ENCODE results near the gene TLE3.
"Not testable (repeated sequence)": the region's sequence is repeated elsewhere in the genome, so short reads cannot be mapped to it uniquely, and the experiment has no call there.

Gene TLE3

DNA sequence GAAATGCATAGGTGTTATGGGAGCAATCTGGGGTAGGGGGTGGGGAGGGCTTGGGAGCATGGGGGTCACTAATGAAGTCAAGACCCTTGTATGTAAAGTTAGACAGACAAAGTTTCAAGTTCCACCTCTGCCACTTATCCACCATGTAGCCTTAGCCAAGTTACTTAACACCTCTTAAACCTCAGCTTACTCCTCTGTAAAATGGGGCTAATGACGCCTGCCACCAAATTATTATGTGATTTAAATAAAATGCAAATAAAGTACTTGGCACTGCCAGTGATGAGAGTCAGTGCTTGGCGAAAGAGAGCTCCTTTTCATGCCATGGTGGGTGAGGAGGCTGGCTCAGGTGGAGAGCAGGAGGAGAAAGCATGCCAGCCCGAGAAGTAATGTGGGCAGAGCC lies 18.6 kb upstream of the TLE3 start:
- no peak overlapping the region for H3K4me3 ChIP-seq (ENCODE audit: low read depth, low read length)
- no peak for DNase-seq (ENCODE audit: low read depth)
- TF ChIP-seq CTCF (IDR thresholded peaks at IDR 0.05; ENCODE audit: low read depth, low read length, missing control alignments), result no peak

DNA sequence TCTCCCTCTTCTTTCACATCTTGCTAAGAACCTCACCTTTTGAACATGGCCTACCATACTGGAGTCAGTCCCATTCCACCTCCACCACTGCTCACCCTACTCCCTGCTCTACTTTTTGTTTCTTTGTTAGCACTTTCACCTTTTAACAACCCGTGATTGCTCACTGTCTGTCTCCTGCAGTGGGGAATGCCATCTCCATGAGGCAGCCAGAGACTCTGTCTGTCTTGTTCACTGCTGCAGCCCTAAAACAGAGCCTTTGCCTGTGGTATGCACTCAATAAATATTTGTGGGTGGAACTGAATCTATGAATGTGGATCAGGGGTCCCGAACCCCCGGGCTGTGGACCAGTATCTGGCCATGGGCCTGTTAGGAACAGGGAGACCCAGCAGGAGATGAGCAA lies 16.5 kb upstream of the TLE3 start:
- no peak for TF ChIP-seq CTCF (IDR thresholded peaks at IDR 0.05; ENCODE audit: low read depth, low read length, missing control alignments)
- H3K4me3 ChIP-seq (ENCODE audit: low read depth, low read length), result no peak overlapping the region
- DNase-seq (ENCODE audit: low read depth), result no peak

GRCh38 chr15:70113304-70113700 lies 15.6 kb upstream of the TLE3 start:
- TF ChIP-seq CTCF (IDR thresholded peaks at IDR 0.05; ENCODE audit: low read depth, low read length, missing control alignments), result no peak
- DNase-seq (ENCODE audit: low read depth), result no peak
- no peak overlapping the region for H3K4me3 ChIP-seq (ENCODE audit: low read depth, low read length)

DNA sequence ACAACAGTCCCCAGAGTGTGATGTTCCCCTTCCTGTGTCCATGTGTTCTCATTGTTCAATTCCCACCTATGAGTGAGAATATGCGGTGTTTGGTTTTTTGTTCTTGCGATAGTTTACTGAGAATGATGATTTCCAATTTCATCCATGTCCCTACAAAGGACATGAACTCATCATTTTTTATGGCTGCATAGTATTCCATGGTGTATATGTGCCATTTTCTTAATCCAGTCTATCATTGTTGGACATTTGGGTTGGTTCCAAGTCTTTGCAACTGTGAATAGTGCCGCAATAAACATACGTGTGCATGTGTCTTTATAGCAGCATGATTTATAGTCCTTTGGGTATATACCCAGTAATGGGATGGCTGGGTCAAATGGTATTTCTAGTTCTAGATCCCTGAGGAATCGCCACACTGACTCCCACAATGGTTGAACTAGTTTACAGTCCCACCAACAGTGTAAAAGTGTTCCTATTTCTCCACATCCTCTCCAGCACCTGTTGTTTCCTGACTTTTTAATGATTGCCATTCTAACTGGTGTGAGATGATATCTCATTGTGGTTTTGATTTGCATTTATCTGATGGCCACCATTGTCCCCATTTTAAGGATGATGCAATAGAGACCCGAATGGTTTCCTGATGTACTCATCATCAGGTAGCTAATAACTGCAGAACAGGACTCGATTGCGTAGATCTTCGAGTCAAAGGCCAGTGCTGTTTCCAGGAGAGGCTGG lies 15.0 kb upstream of the TLE3 start:
- not testable (repeated sequence) for H3K4me3 ChIP-seq (ENCODE audit: low read depth, low read length); DNase-seq (ENCODE audit: low read depth)

DNA sequence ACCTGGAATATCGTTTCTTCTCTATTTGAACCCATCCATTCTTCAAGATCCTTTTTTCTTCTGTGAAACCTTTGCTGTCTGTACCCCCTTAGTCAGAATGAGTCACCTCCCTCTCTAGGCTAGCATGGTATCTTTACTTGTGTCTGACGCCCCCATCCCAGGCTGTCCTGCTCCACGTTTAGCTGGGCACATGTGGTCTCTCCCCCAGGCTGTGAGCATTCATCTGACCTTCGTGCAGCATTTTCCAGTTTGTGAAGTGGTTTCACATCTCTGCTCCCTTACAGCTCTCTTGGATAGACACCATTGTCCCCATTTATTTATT lies 14.3 kb upstream of the TLE3 start:
- TF ChIP-seq CTCF (IDR thresholded peaks at IDR 0.05; ENCODE audit: low read depth, low read length, missing control alignments), result no peak
- no peak for DNase-seq (ENCODE audit: low read depth)
- H3K4me3 ChIP-seq (ENCODE audit: low read depth, low read length), result no peak overlapping the region

DNA sequence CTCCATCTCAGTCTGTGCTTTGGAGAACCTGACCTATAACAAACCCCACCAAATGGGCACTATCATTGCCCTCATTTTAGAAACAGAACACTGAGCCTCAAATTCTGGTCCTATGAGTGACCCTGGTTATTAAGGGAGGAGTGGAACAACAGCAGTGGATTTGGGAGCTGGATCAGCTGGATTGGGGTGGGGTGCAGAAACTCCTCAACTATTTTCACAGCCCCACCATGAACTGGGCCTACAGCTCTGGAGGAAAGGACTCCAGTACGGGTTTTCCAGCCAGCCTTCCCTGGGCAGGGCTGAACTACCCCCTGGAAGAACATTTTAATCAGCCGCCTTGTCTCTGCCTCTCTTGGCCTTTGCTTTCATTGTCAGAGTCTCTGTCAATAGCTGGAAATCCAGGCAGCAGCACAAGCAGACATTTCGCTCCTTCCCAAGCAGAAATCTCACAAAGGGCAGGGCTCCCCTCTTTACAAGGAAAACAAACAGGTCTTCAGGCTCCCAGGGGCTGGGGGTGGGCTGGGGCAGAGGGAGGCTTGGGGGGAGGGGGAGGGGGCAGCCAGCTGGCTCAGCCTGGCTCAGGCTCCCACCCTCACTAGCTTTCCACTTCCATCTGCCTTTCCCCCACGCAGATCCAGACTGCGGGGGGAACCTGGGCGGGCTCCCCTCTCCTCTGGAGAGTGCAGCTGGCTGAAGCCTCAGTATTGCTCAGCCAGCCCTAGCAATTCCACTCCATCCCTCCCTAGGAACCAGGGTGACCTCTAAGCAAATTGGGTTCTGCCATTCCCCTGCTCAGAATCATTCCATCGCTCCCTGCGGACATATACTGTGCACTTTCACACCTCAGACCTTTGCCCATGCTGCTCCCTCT lies 13.7 kb upstream of the TLE3 start:
- no peak overlapping the region for H3K4me3 ChIP-seq (ENCODE audit: low read depth, low read length)
- DNase-seq (ENCODE audit: low read depth), result no peak
- no peak for TF ChIP-seq CTCF (IDR thresholded peaks at IDR 0.05; ENCODE audit: low read depth, low read length, missing control alignments)

DNA sequence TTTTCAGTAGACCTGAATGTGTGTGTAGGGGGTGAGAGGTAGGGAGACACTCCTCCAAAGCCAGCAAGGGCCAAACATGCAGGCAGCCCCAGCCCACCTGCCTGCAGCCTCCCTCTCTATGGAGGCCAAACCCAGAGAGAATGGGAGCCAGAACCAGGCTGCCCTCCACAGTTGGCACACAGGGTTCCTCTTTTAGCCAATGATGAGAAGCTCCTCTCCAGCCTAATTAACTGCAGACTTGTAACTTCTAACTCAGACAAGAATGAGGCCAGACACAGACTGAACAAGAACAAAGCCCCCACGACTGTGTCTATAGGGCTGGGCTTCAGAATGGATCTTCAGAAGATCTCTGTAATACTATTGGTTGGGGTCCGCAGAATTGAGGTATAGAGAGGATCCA lies 12.3 kb upstream of the TLE3 start:
- no peak for TF ChIP-seq CTCF (IDR thresholded peaks at IDR 0.05; ENCODE audit: low read depth, low read length, missing control alignments)
- no peak overlapping the region for H3K4me3 ChIP-seq (ENCODE audit: low read depth, low read length)
- DNase-seq (ENCODE audit: low read depth), result no peak
